NCI-H2196 (cell line): ENCODE data around the gene MDH1.
A peak's percentile ranks its signal among the peaks of the same experiment; 100 is the strongest.
"Not testable (repeated sequence)": the region's sequence is repeated elsewhere in the genome, so short reads cannot be mapped to it uniquely, and the experiment has no call there.

Experiments used
- DNase-seq: peaks from one replicate; lab custom pipeline; 2025; ENCODE audit not compliant: unreplicated experiment; lab: John Stamatoyannopoulos, UW

MDH1 gene

DNA sequence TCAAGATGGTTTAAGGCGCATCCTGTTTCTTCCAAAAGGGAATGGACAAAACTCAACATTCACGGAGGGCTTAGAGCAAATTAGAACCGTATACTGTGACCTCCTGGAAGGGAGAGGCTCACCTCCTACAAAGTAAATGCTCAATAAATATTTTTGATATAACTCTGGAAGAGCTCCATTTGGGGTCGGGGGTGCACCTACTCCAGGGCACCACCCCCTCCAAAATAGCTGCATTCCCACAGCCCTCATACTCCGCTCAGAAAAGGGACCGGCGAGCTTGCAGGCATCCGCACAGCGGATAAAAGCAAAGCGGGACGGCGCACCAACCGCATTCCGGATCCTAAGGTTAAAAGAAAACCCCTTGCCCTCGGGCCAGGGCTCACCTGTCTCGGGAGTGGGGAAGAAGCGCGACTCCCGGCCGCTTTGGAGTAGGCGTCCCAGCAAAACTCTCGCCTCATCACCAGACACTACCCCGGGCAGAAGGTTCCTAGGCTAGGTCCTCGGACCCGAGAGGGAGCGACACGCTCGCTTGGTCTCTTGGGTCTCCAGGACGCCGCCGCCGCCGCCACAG, 864 bp upstream of the MDH1 start:
- DNase-seq, result no peak

DNA sequence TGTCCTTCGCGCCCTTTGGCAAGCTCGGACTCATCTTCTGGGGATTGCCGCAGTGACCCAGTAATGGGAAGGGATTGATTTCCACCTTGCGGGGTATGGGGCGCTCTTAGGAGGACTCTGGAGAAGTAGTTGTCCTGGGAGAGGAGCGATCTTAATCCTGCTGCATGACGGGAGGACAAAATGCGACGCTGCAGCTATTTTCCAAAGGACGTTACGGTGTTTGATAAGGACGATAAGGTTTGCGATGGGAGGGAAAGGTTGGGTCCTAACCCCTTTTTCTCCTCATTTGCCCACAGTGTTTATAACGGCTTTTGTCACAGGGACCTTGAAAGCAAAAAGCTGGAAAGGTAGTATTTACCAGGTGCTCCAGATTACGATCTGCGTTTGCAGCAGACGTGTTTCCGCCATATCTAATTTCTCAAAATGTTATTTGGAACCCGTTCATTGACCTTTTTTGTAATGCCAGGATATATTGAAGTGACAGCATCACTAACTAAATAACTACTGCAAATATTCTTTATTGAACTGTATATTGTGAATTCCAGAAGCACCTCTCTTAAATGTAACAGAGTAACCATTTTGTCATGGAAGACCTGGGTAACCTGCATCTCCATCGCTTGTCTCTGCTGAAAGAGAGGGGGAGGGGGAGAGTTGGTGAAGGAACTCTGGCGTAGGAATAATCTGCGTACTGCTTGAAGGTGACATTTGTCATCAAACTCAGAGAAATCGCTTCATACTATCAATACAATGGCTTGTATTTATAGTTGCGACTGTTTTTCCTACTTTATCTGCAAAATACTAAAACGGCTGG, 590 bp downstream of the MDH1 start:
- peak; percentile 3 for DNase-seq

DNA sequence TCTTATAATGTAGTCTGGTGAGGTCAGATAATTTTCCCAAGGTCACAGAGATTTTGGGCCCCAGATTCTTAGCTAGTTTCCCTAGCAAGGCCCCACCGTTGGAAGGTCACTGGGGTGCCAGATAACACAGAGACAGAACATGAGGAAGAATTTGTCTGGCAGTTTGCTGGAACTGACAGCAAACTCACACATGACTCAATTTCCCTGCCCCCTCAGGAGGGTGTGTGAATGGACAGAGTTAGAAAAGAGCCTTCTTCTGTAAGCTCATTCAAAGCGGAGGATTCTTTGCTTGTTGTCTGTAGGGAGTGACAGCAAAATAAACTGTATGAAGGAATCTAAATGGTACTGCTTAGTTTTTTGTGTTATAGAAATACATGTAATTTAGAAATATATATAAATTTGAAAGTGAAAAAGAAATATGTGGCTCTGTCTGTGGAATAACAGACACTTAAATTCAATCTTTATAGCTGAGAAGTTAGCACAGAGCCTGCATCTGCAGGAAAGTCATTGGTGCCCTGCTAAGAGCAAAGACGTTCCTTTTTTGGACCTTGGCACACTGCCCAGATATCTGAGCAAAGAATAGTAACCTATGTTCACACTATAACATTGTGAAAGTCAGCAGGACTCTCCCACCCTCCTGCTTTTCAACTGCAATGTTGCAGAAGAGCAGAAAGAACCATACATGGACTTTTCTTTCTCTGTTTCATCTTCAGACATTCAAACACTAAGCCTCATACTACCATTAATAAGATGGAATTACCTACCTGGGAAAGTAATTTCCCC, 2.1 kb downstream of the MDH1 start:
- DNase-seq, result no peak

DNA sequence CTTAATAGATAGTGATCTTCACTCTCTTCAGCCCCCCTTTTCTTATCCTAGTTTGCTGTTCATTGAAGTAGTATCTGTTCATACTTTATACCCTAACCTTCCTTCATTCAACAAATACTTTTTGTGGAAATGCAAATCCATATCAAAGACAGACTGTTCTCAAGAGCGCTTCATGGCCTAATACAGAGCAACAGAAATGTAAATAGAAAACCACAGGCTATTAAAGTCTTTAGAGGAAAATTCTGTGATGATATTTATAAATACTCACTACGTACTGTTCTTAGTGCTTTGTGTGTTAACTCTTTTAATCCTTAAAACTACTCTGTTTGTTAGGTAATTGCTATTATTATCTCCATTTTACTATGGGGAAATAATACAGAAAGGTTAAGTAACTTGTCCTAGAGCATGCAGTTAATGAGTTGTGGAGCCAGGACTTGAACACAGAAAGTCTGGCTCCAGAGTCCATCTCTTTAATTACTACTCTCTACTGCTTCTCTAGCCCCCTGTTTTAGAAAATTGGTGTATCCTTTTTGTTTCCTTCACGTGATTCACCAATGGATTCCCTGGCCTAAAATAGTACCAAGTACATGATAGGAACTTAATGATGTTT, 2.9 kb downstream of the MDH1 start:
- no peak for DNase-seq

DNA sequence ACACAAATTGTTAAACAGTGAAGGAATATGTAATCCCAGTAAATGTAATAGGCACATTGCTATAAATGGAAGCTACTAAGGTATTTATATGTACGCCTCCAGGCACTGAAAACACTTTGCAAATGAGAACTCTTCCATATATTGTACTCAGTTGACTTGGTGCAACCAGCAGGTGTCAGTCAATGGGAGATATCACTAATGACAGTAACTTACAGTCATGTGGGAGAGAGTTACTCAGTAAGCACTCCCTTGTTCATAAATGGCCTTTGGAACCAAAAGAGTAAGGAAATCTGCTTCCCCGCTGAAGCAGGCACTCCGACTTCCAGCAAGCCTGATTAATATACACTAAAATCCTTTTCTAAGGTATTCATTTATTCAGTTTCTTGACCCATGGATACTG, 5.9 kb downstream of the MDH1 start:
- DNase-seq, result no peak

DNA sequence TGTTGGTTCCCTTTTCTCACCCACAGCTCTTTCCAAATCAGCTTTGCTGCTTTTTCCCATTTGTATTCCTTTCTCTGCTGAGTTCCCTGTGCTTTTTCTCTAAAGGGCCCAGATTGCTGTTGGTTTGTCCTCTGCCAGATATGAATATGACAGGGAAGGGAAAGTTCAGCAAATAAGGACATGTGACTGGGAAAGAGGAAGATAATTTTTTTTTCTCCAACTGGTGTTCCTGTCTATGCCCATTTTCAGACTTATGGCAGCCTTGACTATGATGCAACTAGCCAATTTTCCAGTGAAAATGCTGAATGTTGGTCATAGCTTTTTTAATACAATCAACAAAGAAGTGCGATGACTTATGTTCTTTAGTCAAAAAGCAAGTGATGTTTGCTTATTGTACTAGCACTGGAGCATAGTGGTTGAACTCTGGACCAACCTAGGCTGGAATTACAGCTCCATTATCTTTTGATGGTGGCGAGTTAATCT, 7.7 kb downstream of the MDH1 start:
- DNase-seq, result no peak

DNA sequence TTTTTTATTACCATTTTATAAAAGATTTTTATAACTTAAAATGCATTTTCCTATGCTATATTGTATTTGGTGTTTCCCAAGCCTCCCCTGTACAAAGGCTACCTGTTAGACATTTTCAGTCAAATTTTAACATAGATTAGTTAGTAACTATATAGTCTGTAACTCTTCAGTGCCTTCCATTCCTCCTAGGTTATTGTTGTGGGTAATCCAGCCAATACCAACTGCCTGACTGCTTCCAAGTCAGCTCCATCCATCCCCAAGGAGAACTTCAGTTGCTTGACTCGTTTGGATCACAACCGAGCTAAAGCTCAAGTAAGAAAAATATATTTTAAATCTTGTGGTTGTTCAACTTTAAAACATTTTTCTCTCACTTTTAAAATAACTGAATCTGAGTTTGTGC, 10.2 kb downstream of the MDH1 start:
- DNase-seq, result no peak

DNA sequence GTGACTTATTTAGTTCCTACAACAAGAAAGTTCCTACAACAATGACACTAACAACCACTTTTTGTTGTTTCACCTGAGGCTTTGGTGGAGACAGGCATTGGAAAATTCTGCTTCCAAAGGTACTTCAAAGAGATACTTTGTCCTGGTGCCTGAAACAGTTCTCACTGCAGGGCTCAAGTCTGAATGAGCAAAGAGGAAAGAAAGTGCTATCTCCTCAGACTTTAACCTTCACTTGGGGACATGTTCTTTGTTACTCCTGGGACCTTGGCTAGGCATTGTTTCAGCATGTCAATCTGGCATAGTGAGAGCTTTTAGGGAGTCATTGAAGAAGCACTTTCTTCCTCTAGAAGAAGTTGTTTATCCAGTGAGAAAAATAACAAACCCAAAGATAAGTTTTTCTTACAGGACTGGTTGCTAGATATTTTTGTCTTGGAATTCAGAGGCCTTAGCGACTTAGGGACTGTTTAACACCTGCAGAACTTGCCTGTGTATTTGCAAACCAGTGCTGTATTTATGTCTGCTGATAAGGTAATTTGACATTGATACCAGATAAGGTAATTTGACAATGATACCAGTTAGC, 12.2 kb downstream of the MDH1 start:
- no peak for DNase-seq

DNA sequence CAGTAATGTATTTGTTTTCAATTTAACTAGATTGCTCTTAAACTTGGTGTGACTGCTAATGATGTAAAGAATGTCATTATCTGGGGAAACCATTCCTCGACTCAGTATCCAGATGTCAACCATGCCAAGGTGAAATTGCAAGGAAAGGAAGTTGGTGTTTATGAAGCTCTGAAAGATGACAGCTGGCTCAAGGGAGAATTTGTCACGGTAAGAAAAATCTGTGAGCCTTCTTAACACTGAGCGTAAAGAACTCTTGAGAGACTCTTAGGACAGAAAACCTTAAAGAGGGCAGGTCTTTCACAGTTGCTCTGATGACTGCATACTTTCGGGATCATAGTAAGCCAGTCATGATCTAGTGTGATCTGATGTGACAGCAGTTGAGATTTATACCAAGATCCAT, 15.9 kb downstream of the MDH1 start:
- DNase-seq, result no peak

DNA sequence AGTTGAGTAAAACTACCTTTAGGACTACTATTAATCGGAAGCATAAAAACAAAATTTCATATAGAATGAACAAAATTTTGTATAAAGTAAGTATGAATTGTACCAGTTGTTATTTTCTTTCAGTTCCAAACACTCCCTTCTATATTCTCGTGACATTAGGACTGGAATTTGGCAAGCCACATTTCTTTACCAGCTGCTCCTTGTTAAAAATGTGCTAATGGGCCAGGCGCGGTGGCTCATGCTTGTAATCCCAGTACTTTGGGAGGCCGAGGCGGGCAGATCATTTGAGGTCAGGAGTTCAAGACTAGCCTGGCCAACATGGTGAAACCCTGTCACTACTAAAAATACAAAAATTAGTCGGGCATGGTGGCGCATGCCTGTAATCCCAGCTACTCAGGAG, 20.1 kb downstream of the MDH1 start:
- DNase-seq, result not testable (repeated sequence)

DNA sequence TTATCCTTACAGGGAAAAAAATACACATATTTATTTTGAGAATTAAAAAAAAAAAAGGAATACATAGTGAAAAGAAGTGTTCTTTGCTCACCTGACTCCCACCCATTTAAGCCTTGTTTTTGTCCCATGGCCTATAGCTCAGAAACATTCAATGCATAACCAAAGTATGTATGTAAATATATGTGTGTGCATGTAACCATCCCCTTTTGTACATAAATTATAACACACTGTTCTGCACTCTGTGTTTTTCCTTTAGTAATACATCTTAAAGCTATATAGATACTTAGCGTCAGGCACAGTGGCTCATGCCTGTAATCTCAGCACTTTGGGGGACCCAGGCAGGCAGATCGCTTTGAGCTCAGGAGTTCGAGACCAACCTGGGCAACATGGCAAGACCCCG, 21.8 kb downstream of the MDH1 start:
- DNase-seq, result no peak

DNA sequence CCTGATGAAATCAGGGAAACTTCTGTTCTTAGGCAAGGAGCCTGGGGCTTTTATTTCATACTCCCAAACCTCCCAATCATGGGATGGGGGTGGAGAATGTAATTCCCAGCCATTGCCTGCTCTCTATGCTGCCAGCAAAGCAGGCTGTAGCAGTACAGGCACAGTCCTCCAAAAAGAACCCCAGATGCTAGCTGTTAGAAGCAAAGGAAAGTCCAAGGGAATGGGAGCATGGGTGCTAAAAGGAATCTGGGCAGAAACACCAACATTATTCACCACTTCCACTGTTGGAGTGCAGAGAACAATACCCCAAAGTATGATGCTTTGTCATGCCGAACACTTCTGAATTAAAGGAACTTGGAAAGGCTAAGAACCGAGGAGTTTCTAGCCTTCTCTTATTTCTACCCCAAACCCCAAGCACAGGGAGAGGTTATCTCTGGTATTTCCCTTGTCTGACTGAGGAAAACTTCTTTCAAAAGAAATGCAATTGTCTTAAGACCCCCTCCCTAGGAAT, 24.7 kb downstream of the MDH1 start:
- no peak for DNase-seq

DNA sequence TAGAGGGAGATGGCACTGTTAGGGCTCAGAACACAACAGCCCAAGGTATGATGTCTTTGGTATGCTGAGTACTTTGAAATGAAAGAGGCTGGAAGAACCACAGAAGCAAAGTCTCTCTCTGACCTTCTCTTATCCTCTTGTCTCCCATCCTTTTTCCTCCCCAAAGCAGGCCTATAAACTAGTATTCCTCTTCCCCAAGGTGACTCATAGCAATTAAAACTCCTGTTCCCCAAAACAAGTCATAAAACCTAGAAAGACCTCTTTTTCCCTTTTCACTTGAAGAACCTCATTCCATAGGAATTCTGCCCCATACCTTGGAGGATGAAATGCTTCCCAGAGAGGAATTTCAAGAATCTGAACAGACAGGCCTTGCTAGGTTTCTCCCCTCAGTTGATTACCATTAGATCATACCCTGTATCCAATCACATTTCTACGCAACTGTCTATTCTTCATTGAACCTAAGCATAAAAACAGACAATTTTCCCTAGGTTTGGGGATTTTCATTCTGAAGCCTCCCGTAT, 25.7 kb downstream of the MDH1 start:
- DNase-seq, result no peak

DNA sequence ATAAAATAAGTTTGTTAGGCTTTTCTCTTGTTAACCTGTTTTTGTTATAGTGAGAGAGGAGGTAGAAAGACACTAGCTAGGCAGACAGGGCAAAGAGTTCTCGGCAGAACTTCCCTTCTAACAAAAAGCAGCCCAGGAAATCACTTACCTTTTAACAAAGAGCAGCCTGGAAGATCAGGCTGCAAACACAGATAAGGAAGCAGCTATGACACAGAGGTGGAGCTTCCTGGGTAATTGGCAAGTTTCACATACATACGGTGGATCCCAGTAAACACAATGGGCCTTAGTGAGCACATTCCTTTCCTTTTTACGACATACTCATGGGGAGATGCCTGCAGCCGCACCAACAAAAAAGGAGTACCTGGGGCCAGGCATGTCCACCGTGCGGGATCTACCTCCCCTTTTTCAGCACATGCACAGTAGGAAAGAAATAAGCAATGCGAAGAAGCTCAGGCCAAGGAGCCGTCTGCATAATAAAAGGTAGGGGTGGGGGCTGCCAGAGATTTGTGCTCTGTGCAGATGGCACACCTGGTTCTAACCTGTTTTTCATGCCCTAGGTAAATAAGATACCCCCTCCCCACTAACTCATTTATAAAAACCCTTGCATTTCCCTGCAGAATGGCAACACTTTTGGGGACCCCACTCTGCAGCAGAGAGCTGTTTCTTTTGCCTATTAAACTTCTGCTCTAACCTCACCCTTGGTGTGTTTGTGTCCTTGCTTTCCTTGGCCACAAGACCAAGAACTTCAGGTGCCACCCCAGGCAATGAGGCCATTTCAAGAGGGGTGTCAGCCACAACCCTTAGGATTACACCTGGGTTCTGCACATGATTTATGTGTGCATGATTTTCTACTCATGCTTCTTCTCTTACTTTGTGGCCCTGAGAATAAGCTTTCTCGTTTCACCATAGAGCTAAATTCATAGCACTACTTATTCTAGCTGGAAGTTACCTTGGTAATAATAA, 26.5 kb downstream of the MDH1 start:
- no peak for DNase-seq

DNA sequence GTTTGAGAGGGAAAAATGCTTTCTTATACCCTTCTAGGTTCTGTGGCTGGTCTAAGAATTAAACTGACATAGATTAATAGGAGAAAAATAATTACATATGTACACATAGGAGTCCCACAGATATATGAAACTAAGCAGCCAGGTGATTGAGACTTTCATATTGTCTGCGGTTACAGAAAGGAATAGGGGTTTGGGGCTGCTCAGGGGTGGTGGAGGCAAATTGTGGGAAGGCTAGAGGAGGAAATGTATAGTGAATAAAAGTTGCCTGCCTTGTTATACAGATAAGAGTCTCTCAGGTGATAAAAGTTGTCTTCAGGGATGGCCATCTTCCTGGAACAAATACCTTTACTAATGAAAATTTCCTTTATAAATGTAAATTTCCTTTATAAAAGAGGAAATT, 28.6 kb downstream of the MDH1 start:
- no peak for DNase-seq

DNA sequence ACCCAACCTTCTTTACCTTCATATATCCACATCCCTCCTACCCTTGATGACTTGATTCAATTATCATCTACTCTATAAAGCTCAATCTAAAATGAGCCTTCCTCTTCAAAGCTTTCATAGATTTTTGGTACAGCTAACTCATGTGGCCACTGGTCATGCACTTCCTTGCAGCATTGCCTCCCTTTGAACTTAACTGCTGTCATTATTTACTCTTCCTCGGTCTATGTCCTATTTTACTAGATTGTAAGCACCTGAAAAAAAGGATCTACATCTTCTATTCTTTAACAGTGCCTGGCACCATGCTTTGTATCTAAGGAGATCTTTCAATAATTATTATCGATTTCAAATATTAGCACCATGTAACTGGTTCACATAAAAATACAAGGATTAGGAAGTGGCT, 30.6 kb downstream of the MDH1 start:
- no peak for DNase-seq

DNA sequence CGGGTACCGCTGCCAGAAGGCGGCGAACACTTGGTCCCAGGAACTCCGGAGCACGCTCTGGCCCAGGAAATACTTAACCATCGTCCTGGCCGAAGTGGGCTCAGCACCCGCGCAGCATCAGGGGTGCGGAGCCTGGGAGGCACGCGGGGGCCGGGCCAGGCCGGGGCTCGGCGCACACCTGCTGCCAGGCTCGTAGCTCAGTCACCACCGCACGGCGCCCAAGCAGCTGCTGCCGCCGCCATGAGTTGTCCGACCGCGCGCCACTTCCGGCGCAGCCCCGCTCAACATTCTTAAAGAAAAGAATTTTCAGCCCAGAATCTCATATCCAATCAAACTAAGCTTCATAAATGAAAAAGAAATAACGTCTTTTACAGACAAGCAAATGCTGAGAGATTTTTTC, 34.0 kb downstream of the MDH1 start:
- DNase-seq, result no peak

DNA sequence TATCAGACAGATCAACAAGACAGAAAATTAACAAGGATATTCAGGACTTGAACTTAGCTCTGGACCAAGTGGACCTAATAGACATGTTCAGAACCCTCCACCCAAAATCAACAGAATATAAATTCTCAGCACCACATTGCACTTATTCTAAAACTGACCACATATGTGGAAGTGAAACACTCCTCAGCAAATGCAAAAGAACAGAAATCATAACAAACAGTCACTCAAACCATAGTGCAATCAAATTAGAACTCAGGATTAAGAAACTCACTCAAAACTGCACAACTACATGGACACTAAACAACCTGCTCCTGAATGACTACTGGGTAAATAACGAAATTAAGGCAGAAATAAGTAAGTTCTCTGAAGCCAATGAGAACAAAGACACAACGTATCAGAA, 35.0 kb downstream of the MDH1 start:
- not testable (repeated sequence) for DNase-seq

DNA sequence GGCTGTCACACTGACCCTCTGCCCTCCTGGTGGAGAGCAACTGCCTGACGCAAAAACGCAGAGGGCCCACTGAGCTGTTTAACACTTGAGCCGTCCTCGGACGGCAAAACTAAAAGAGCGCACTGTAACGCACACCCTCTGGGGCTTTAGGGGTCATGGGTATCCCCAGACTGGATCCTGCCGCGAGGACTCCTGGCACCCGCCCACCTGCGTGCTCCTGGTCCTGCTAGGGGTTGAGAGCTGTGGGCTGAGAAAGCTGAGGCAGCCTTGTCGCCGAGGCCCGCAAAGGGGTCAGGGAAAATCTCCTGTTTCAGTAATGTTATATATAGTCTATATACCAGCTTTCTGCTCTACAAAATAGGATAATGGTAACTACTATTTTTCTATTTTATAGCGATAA, 39.1 kb downstream of the MDH1 start:
- no peak for DNase-seq
